H1 (cell line): ENCODE data around the gene FES. TPM values are rescaled to one million over a fixed set of nuclear protein-coding genes. Genes with fewer than 3 reads are reported as not detected.

Experiments used
- BRCA1 ChIP-seq: IDR thresholded peaks from 2 replicates; pipeline ENCODE4 v1.6.1; 2012; ENCODE audit warnings: low read depth, low read length, improper control_type of control experiment
- CBX5 ChIP-seq: fragments of 300-800, 300-1000 bp; sonication (generic); IDR thresholded peaks from 2 replicates; pipeline ENCODE4 v1.7.1; 2016; ENCODE audit warnings: antibody characterized with exemption, low read length, low read depth
- JUN ChIP-seq: IDR thresholded peaks from 2 replicates; pipeline ENCODE4 v1.6.1; 2011; ENCODE audit warnings: low read depth, mild to moderate bottlenecking, improper control_type of control experiment, low read length
- PHF8 ChIP-seq: fragments of 200-600 bp; sonication (generic); conservative IDR thresholded peaks from 2 replicates; pipeline ENCODE4 v1.7.1; 2012; ENCODE audit warnings: low read depth, mild to moderate bottlenecking, inconsistent platforms, low read length, moderate library complexity
- POLR2A ChIP-seq, 2 experiments: IDR thresholded peaks; 1 replicate in 1 of 2; 2 replicates in 1 of 2; pipeline ENCODE4 v1.6.1; 2011; ENCODE audit warnings: low read depth in 2 of 2, low read length in 2 of 2, mild to moderate bottlenecking in 2 of 2; ENCODE audit errors: control extremely low read depth in 1 of 2
- SP1 ChIP-seq: IDR thresholded peaks from 2 replicates; pipeline ENCODE4 v1.6.1; 2011; ENCODE audit warnings: low read depth, low read length
- SP4 ChIP-seq: IDR thresholded peaks from 2 replicates; pipeline ENCODE4 v1.6.1; 2012; ENCODE audit warnings: low read length, inconsistent platforms
- TAF7 ChIP-seq: optimal IDR thresholded peaks from 2 replicates; pipeline ENCODE3; 2011; ENCODE audit warnings: low read depth, mild to moderate bottlenecking, inconsistent platforms, low read length, moderate library complexity, borderline replicate concordance
- polyA plus RNA-seq, 7 experiments: library from polyadenylated mRNA; depleted of rRNA in 3 of 7; stranded (reverse) in 5 of 7; unstranded in 2 of 7; fragments of >200 nt in 5 of 7; fragments of 200-250 nt in 2 of 7; gene quantifications; 1 replicate in 5 of 7; 2 replicates in 1 of 7; 4 replicates in 1 of 7; pipeline versions ENCODE4 v1.2.1 to v1.2.3, GENCODE V29; 2011 to 2013; ENCODE audit warnings: missing spikeins in 2 of 7, mixed read lengths in 2 of 7
- total RNA-seq: library from RNA; stranded (reverse); fragmentation: NEBNext Ultra II Directional; extraction: Animal tissue kit (Norgen Biotek cat#: 25700); gene quantifications from 2 replicates; pipeline ENCODE4 v1.2.1, GENCODE V29; 2021
- TF ChIP-seq, protein P1 (sequence below): fragments of 300-600 bp; sonication (generic); IDR thresholded peaks from 2 replicates; pipeline ENCODE4 v1.7.1; 2012; ENCODE audit warnings: low read length, moderate library complexity, mild to moderate bottlenecking, inconsistent platforms; ENCODE audit not compliant: insufficient replicate concordance
- TF ChIP-seq, protein P2 (sequence below): IDR thresholded peaks from 2 replicates; pipeline ENCODE4 v1.6.1; 2011; ENCODE audit warnings: low read length, improper control_type of control experiment

FES gene
- total and polyA plus RNA-seq, 2 of the 8 experiments (the other 6 are each of a cell fraction or from before 2014, with no cell fraction given), result 8.5 to 8.6 TPM

DNA sequence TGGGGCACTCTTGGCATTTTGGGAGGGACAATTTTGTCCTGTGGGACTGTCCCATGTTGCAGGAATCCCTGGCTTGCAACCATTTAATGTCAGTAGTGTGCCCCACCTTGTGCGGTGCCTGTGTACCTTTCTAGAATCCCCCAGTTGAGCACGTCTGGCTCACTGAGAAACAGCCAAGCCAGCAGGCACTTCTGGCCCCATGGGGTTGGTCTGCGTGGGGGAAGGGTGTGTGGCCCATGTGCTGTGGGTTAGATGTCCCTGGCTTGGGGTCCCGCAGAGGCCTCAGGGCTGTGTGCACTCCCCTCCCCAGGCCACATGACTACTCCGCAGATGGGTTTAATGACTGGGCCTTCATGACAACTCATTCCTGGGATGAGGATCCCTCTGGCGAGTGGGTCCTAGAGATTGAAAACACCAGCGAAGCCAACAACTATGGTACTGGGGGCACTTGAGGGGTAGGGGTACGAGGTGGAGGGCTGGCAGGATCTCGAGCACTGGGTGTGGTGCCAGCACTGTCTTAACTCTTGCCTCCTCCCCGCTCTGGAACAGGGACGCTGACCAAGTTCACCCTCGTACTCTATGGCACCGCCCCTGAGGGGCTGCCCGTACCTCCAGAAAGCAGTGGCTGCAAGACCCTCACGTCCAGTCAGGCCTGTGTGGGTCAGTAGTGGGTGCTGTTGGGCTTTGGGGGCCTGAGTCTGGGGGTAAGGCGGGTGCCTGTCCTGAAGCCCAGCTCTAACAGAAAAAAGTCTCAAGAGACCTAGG, 3.7 kb upstream of the FES start (continued):
- TF ChIP-seq, protein P1, sequence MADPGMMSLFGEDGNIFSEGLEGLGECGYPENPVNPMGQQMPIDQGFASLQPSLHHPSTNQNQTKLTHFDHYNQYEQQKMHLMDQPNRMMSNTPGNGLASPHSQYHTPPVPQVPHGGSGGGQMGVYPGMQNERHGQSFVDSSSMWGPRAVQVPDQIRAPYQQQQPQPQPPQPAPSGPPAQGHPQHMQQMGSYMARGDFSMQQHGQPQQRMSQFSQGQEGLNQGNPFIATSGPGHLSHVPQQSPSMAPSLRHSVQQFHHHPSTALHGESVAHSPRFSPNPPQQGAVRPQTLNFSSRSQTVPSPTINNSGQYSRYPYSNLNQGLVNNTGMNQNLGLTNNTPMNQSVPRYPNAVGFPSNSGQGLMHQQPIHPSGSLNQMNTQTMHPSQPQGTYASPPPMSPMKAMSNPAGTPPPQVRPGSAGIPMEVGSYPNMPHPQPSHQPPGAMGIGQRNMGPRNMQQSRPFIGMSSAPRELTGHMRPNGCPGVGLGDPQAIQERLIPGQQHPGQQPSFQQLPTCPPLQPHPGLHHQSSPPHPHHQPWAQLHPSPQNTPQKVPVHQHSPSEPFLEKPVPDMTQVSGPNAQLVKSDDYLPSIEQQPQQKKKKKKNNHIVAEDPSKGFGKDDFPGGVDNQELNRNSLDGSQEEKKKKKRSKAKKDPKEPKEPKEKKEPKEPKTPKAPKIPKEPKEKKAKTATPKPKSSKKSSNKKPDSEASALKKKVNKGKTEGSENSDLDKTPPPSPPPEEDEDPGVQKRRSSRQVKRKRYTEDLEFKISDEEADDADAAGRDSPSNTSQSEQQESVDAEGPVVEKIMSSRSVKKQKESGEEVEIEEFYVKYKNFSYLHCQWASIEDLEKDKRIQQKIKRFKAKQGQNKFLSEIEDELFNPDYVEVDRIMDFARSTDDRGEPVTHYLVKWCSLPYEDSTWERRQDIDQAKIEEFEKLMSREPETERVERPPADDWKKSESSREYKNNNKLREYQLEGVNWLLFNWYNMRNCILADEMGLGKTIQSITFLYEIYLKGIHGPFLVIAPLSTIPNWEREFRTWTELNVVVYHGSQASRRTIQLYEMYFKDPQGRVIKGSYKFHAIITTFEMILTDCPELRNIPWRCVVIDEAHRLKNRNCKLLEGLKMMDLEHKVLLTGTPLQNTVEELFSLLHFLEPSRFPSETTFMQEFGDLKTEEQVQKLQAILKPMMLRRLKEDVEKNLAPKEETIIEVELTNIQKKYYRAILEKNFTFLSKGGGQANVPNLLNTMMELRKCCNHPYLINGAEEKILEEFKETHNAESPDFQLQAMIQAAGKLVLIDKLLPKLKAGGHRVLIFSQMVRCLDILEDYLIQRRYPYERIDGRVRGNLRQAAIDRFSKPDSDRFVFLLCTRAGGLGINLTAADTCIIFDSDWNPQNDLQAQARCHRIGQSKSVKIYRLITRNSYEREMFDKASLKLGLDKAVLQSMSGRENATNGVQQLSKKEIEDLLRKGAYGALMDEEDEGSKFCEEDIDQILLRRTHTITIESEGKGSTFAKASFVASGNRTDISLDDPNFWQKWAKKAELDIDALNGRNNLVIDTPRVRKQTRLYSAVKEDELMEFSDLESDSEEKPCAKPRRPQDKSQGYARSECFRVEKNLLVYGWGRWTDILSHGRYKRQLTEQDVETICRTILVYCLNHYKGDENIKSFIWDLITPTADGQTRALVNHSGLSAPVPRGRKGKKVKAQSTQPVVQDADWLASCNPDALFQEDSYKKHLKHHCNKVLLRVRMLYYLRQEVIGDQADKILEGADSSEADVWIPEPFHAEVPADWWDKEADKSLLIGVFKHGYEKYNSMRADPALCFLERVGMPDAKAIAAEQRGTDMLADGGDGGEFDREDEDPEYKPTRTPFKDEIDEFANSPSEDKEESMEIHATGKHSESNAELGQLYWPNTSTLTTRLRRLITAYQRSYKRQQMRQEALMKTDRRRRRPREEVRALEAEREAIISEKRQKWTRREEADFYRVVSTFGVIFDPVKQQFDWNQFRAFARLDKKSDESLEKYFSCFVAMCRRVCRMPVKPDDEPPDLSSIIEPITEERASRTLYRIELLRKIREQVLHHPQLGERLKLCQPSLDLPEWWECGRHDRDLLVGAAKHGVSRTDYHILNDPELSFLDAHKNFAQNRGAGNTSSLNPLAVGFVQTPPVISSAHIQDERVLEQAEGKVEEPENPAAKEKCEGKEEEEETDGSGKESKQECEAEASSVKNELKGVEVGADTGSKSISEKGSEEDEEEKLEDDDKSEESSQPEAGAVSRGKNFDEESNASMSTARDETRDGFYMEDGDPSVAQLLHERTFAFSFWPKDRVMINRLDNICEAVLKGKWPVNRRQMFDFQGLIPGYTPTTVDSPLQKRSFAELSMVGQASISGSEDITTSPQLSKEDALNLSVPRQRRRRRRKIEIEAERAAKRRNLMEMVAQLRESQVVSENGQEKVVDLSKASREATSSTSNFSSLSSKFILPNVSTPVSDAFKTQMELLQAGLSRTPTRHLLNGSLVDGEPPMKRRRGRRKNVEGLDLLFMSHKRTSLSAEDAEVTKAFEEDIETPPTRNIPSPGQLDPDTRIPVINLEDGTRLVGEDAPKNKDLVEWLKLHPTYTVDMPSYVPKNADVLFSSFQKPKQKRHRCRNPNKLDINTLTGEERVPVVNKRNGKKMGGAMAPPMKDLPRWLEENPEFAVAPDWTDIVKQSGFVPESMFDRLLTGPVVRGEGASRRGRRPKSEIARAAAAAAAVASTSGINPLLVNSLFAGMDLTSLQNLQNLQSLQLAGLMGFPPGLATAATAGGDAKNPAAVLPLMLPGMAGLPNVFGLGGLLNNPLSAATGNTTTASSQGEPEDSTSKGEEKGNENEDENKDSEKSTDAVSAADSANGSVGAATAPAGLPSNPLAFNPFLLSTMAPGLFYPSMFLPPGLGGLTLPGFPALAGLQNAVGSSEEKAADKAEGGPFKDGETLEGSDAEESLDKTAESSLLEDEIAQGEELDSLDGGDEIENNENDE, result no peak
- TF ChIP-seq, protein P2, sequence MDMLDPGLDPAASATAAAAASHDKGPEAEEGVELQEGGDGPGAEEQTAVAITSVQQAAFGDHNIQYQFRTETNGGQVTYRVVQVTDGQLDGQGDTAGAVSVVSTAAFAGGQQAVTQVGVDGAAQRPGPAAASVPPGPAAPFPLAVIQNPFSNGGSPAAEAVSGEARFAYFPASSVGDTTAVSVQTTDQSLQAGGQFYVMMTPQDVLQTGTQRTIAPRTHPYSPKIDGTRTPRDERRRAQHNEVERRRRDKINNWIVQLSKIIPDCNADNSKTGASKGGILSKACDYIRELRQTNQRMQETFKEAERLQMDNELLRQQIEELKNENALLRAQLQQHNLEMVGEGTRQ, result no peak
- TF ChIP-seq SP1, result no peak
- no peak for TF ChIP-seq SP4
- no peak for TF ChIP-seq CBX5
- no peak for TF ChIP-seq JUN
- TF ChIP-seq TAF7, result no peak
- TF ChIP-seq POLR2A (IDR thresholded peaks at IDR 0.05; ENCODE audit: control extremely low read depth in 1 of 2, low read depth in 2 of 2, low read length in 2 of 2), result no peak
- no peak for TF ChIP-seq BRCA1
- no peak for TF ChIP-seq PHF8
